Effector CD8-positive, alpha-beta T cell (primary cell): ENCODE data around the gene MEGF11.

Experiments used
- DNase-seq: peaks from one replicate; lab custom pipeline; 2025; lab: John Stamatoyannopoulos, UW
- total RNA-seq, 4 experiments: gene quantifications; one replicate each; lab custom pipeline; 2026; lab: John Stamatoyannopoulos, UW

The MEGF11 gene
- total RNA-seq, result 0 to 0.27 (median 0.09) reads per million in 4 experiments

- DNase-seq, result no peak
Measured at GRCh38 chr15:66253418-66254088, at the start of gene MEGF11. Gene MEGF11 (minus strand): TSS chr15:66253750. CDS start chr15:66128403, 125,347 bp downstream.

GRCh38 chr15:66302489-66303278, 49.1 kb upstream of the MEGF11 start:
- no peak for DNase-seq

GRCh38 chr15:66298803-66299251, 45.3 kb upstream of the MEGF11 start:
- DNase-seq, result no peak

GRCh38 chr15:66296186-66296585, 42.6 kb upstream of the MEGF11 start:
- no peak for DNase-seq

GRCh38 chr15:66294932-66295235, 41.3 kb upstream of the MEGF11 start:
- no peak for DNase-seq

- DNase-seq, result no peak
Measured at GRCh38 chr15:66294157-66294931, 40.8 kb upstream of the MEGF11 start.

GRCh38 chr15:66293419-66294156, 40.0 kb upstream of the MEGF11 start, which contains the start of gene DIS3L:
Gene DIS3L (plus strand): TSS chr15:66293568. CDS start chr15:66293597, 29 bp downstream.
- DNase-seq, result peak; percentile 42

- DNase-seq, result no peak
Measured at GRCh38 chr15:66292571-66293418, 39.2 kb upstream of the MEGF11 start.

- no peak for DNase-seq
Measured at GRCh38 chr15:66291816-66292570, 38.4 kb upstream of the MEGF11 start.

GRCh38 chr15:66290518-66290917, 37.0 kb upstream of the MEGF11 start:
- DNase-seq, result no peak

GRCh38 chr15:66290007-66290406, 36.5 kb upstream of the MEGF11 start:
- no peak for DNase-seq

GRCh38 chr15:66288551-66289185, 35.1 kb upstream of the MEGF11 start:
- DNase-seq, result no peak

- DNase-seq, result no peak
Measured at GRCh38 chr15:66288093-66288492, 34.5 kb upstream of the MEGF11 start.

- DNase-seq, result no peak
Measured at GRCh38 chr15:66287461-66288057, 34.0 kb upstream of the MEGF11 start.

GRCh38 chr15:66285533-66286280, 32.2 kb upstream of the MEGF11 start:
- DNase-seq, result no peak

GRCh38 chr15:66284271-66284670, 30.7 kb upstream of the MEGF11 start:
- DNase-seq, result no peak

- DNase-seq, result no peak
Measured at GRCh38 chr15:66278671-66279070, 25.1 kb upstream of the MEGF11 start.

- no peak for DNase-seq
Measured at GRCh38 chr15:66278056-66278455, 24.5 kb upstream of the MEGF11 start.
